ENCODE results near the gene PSMB8.

The PSMB8 gene

DNA sequence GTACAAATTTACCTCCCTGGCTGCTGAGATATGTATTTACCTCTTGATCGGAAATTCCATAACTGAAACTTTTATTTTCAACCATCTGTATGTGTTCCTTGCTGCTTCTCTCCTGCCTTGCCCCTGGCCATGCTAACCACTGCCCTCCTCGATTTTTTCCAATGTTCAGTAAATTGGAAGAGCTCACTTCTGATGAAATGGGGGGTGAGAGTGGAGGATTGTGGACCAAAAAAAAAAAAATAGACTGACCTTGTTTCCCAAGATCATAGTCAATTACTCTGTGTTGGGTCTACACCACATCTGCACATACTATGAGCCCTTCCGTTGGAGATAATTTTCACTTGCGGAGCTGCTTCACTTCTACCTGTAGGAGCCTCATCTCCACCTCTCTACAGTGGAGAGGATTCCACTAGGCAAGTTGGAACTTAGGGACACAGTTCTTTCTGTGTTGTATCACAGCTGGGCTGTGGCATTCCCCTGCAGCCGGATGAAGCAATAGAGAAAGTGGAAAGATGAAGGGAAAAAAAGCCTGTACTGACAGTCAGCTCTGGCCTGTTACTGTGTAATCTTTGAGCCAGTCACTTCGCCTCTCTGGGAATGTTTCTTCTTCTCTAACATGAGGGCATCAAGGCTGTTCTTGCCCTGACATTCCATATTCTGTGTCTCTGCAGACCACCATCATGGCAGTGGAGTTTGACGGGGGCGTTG lies 11.8 kb upstream of the PSMB8 start:
- DNase-seq (ENCODE audit: low spot score): no peak

DNA sequence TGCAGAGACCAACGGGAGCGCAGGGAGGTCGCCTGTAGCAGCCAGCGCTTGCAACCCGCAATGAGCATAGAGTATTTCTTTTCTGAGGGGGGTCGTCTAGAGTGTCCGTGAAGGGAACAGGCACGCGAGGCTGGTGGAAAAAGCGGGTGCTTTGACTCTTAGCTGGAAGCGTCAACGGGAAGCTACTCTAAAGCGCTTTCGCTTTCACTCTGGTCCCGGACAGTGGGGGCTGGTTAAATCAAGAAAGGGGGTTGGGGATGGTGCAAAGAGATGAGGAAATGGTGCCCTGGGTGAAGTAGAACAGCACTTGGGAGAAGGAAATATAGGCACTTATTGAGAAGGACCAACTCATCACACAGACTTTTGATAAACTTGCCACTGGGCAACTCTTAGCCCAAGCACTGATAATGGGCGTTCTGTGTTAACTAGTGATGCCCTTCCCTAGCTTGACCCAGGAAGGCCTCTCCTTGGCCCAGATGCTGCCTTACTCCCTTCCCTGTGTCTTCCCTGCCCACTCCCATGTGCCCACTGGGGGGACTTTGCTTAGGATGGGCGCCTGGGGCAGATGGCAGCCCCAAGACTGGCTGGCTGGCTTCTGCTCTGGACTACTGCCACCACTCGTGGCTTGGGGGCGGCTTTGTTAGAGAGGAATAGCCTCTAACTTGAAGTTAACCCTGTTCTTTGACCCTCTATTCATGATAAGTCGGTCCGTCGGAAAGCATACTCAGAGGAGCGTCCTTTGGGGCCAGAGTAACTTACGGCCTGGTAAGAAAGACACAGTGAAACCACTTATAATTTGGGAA lies 10.7 kb upstream of the PSMB8 start:
- no peak for DNase-seq (ENCODE audit: low spot score)

DNA sequence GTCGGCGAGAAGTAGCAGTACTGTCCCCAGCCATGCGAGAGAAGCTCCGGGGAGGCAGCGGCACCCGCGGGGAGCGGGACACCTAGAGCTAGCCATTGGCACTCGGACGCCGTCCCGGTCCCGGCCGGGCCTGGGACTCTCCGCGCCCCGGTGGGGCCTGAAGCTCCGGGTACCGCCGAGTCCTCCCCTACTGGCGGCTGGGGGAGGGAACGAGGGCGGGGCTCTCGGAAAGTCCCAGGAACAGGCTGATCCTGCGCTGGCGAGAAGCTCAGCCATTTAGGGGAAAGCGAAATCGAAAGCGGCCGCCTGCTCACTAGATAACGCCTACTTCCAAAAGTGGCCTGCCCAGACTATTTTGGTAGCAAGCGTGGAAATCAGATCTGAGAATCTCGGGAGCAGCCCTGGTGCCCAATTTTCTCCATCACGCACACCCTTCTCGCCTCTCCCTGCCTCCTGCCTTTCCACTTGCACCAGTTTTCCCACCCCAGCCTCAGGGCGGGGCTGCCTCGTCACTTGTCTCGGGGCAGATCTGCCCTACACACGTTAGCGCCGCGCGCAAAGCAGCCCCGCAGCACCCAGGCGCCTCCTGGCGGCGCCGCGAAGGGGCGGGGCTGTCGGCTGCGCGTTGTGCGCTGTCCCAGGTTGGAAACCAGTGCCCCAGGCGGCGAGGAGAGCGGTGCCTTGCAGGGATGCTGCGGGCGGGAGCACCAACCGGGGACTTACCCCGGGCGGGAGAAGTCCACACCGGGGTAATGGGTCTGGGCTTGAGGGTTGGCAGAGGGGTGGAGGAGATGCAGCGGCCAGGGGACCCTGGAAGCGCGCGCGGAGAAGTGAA lies 9.9 kb upstream of the PSMB8 start, which contains the start of the genes PSMB9 and TAP1:
Gene PSMB9, plus strand, starts transcription at position 652 of the 835 bp plus-strand sequence. Its CDS starts 38 bp downstream, at position 690.
Gene TAP1, minus strand, starts transcription at position 164 of the 835 bp plus-strand sequence. Its CDS starts 68 bp downstream, at position 96.
- DNase-seq (ENCODE audit: low spot score): peak; percentile 93

DNA sequence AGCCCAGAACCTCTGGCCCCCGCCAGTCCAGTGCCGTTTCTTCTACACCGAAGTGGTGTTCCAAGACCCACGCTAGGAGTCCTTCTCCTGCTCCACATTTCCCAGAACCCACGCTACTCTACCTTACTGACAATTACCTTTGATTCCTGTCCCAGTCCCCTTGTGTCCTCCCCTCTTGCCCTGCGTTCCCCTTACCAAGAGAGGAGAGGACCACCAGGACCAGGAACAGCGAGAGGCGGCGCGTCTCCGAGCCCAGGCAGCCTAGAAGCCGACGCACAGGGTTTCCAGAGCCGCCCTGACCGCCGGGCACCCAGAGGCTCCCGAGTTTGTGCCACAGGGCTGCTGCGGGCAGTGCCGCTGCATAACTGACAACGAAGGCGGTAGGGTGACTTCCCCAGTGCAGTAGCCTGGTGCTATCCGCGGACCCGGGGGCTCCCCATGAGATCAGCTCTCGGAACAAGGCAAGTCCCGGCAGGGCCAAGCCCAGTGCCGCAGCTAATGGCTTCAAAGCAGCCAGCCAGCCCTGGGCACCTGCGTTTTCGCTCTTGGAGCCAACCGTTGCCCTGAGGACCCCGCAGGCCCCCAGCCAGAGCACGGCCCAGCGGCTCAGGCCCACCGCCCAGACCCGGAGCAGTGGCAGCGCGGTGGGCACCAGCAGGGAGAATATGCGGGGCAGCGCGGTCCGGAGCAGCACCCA lies 9.1 kb upstream of the PSMB8 start:
- DNase-seq (ENCODE audit: low spot score): peak; percentile 61

DNA sequence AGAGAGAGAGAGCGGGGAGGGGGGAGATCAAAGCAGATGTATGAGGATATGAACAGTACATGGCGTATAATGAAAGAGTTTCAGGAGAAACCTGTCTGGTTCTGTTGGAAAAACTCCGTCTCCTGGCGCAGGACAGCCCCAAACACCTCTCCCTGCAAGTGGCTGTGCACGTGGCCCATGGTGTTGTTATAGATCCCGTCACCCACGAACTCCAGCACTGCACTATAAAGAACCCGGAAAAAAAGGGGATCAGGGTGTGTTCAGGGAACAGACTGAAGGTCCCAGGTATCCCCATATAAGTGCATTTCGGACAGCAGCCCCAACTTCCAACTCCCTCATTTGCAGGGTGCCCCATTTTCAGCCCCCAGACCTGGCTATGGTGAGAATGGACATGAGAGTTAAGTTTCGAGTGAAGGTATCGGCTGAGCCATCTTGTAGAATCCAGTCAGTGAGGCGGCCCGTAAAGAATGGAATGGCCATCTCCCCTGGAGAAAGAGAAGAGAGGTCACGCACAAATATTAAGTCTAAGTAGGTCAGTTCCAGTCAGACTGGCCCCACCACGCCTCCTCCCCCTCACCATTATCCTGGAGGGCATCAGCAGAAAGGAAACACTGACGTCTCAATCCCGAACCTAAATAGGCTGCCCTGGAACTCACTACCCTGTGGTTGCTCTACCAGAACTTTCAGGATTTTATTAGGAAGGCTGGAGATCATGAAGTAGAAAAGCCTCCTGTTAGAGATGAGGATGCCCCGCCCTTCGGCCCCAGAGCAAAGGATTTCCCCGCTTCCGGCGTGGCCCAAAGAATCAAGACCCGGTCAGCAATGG lies 8.4 kb upstream of the PSMB8 start:
- no peak for DNase-seq (ENCODE audit: low spot score)

DNA sequence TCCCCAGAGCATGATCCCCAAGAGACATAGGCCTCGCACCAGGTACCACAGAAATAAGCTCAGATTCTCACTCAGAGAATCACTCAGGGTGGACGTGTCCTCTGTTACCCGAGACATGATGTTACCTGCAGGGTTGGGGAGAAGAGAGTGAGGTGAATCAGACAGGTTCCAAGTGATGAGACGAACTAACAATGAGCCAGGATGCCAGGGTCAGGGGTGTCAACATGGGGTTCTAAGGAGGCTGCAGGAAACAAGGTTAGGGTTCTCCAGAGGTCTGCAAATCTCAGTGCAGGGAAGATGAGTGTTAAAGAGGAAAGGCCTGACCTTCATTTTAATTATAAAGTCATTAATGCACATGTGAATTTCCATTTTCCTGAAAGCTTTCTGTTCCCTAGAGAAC lies 7.2 kb upstream of the PSMB8 start:
- DNase-seq (ENCODE audit: low spot score): no peak

DNA sequence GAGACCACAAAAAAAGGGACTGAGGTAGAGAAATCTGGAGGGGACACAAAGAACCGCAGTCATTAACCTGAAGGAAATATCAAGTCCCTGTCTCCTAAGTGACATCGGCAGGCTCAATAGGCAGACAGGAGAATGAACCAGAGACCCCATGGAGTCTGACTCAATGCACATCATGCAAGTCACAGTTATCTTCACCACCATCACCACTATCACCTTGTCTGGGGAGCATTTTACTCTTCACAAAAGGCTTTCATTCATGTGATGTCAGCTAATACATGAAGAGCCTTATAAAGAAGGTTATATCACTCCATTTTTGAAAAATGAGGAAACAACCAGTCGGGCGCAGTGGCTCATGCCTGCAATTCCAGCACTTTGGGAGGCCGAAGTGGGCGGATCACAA lies 5.3 kb upstream of the PSMB8 start:
- no peak for DNase-seq (ENCODE audit: low spot score)

DNA sequence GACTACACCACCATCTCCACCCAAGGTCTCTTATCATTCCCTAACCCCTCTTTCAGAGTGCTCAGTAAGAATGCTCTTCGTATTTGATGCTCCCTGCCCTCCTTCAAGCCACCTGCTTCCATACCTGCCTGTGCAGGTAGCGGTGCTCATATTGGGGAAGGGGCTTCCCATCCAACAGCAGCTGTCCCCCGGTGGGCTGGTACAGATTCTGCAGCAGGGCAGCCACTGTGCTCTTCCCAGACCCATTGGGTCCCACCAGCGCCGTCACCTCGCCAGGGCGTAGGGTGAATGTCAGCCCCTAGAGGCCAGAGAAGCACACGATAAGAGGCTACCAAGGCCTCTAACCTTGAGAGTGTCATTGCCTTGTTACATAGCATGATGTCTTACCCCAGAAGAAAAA lies 3.9 kb upstream of the PSMB8 start:
- DNase-seq (ENCODE audit: low spot score): no peak

DNA sequence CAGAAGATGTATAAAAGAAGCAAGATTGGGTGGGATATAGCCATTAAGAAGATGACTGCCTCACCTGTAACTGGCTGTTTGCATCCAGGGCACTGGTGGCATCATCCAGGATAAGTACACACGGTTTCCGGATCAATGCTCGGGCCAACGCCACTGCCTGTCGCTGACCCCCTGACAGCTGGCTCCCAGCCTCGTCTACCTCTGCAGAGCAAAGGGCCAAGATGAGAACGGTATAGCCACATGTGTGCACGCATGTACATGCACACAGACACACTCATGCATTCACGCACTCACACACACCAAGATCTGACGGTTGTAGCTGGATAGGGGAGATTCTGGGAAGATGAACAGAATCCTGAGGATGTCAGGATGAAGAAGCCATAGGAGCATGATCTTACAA lies 3.2 kb upstream of the PSMB8 start:
- no peak for DNase-seq (ENCODE audit: low spot score)

DNA sequence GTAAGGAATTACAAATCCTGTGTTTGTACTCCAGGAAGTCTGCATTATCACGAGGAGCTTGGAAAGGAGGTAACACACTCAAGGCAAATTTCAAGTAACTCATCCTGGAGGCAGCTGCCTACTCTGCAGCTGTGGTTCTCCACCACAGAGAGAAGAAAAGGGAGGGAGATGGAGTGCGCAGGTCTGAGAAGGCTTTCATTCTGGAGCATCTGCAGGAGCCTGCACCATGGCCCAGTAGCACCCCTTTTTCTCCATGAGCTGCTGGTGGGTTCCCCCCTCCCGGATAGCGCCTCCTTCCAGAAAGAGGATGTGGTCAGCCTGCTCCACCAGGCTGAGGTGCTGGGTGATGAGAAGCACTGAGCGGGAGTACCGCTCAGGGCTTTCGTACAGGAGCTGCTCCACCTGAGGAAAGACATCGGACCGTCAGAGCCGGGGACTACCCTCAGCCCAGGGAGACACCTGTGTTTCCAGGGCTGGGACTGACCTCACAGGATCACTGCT lies 1.6 kb upstream of the PSMB8 start:
- DNase-seq (ENCODE audit: low spot score): no peak

DNA sequence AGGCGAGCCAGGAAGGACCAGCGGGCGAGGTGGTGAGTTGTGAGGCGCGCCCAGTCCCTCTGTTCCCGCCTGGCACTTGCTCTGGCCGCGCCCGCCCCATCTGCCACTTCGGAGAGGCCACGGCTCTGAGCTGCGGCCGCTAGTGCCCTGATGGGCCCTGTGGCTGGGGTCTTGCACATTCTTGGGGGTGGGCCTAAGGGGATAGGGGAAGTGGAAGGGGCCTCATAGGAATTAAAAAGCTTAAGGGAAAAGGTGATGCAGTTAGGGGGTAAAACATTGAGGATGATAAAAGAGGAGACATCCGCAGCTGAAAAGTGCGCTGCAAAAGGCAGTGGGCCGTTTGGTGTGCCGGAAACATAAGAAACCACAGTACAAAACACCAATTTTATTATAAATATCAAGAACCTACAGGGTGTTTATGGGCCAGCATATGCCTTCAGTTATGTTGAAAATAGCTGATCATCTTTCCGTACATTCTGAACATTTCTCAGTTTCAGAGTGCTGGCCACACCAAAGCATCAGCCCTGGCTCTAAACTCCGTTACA lies 1.1 kb upstream of the PSMB8 start:
- no peak for DNase-seq (ENCODE audit: low spot score)

DNA sequence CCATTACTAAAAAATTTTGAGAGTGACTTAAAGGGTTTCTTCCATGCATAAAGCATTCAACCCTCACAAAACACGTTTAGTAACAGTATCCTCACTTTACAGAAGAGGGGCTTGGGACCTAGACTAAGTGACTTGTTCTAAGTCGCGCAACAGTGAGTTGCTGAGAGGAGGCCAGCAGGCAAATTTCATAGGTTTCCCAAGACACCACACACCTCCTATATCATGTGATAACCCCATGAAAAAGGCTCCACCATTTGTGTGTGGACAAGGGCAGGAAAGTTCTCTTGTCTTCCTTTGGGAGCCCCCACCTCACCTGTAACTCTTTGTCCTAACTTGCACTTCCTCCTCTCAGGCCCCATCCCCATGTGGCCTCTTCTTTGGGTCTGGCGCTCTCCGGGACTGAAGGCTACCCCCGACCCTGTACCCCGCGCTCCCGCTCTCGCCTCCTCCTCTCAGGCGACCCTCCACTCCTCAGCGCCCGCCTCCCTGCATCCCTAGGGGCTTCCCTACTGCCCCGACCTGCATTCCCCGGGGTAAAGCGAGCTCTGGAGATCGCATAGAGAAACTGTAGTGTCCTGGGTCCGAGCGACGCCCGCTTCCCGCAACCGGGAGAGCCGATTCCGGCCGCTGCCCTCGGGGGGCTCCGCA lies 392 bp downstream of the PSMB8 start:
- no peak for DNase-seq (ENCODE audit: low spot score)

DNA sequence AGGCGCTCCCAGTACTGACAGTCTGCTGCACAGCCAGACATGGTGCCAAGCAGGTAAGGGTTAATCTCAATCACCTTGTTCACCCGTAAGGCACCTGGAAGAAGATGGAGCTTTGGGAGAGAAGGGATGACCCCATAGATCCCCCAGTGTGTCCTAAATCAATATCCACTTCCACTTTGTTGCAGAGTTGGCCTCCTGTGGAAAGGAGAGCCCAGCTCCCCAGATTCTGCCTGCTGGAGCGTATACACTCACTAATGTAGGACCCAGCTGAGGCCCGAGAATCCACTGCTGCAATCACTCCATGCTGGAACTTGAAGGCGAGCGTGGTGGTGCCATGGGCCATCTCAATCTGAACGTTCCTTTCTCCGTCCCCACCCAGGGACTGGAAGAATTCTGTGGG lies 1.2 kb downstream of the PSMB8 start:
- DNase-seq (ENCODE audit: low spot score): no peak

DNA sequence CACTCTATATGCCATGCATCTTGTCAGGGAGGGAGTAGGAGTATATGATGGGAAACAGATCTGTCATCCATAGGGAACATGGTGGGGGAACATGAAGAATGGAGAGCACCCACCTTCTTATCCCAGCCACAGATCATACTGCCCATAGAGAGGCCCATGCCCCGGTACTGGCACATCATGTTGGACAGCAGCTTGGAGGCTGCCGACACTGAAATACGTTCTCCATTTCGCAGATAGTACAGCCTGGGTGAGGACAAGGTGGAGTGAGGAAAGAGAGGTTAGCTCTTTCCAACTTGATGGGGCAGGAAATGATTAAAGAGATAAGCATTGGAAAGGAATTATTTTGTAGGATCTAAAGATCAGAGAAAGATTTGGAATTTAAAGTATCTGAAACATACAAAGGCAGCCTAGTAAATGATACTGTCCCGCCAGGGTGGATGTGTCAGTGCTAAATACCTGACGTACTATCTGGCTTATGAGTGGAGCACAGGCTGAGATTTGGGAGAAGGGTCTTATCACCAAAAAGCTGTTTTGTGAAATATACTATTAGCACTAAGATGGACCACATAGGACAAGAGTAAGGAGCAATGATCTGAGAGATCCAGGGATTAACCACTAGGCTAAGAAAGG lies 1.7 kb downstream of the PSMB8 start:
- DNase-seq (ENCODE audit: low spot score): no peak

DNA sequence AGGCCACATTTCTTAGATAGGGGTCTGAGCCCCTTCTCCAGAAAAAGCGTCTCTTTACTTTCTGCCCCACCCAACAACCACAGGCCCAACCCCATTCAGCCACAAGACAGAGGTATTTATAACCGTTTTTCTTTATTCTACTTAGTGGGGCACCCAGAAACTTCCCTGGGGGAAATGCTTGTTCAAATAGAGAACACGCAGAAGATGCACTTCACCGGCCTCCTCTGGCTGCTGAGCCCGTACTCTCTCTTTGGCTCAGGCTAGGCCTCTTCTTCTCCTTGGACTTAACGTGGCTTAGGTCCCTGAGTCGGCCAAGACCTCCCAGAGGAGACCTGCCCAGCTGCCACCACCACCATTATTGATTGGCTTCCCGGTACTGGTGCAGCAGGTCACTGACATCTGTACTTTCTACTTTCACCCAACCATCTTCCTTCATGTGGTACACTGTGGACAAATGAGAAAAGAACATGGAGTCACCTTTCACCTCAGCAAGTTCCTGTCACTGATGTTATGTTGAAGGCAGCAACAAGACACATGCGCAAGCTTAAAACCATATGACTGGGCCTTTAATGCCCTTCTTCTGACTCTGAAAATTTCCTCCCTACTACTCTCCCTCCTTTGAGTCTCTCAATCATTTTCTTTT lies 3.1 kb downstream of the PSMB8 start:
- DNase-seq (ENCODE audit: low spot score): no peak

DNA sequence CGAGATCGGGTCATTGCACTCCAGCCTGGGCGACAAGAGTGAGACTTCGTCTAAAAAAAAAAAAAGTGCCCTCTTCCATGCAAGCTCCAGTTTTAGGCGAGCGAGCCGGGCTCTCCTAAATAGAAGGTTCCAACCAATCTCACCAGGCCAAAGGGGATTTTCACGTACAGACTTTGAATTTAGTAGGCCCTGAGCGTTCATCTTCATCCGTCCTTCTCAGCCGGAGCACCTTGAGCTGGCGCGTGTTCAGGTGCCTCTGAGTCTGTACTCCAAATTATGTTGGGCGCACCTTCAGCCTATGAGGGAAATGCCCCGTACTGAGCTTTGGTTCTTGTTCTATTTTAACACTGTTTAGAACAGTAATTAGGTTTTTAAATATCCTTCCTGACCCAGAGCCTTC lies 4.5 kb downstream of the PSMB8 start:
- no peak for DNase-seq (ENCODE audit: low spot score)

DNA sequence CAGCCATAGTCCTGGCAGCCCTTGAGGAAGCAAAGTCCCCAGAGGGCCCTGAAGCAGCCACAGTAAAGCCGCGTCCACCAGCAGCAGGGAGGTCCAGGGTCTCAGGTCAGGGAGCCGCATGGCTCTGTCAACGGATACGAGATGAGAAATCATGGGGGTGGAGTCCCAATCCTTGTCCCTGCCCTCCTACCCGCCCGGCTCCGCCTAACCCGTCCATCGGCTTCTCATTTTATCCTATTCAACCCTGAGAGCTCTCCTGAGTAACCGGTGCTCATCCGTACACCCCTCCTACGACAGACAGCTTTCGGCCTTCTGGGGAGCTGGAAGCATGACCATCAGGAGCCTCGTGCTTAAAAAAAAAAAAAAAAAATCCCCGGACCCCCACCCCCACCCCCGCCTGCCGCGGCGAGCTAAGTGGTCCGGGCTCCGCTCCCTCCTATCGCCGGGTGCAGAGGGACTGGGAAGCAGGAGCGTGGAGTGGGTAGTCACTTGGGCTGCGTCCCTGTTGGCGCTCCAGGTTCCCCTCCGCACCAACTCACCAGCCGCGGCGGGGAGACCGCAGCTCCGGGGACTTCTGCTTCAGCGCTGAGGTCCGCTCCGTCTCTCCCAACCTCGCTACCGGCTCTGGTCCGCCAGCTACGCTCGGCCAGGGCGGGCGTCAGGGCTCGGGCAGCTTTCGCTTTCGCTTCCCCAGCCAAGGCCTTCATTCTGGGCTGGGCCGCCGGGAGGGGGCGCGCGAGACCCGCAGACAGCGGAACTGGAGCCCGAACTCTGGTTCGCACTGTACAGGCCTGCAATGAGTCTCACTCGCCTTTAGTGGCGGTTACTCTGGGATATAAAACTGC lies 5.5 kb downstream of the PSMB8 start, which contains the start of gene TAP2:
Gene TAP2, minus strand, starts transcription at position 626 of the 845 bp plus-strand sequence. Its CDS starts 506 bp downstream, at position 120.
- peak; percentile 96 for DNase-seq (ENCODE audit: low spot score)

DNA sequence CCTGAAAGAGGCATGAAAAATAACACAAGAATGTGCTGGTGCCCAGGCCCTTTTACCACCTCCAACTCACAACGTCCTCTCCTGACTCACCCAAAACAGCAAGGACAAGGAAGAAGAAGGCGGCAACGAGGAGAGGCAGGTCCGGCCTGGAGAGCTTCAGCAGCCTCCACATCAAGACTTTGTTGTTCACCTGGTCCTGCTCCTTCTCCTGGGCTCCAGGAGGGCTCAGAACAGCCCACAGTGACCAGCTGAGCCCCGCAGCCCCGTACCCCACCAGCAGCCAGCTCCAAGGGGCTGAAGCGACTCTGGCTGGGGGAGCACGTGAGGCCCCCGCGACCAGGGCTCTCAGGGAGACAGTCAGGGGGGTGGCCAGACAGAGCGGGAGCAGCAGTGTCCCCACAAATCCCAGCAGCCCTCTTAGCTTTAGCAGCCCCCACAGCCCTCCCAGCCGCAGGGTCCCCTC lies 6.2 kb downstream of the PSMB8 start:
- DNase-seq (ENCODE audit: low spot score): no peak

Measured in ecto neural progenitor cell (in vitro differentiated cells).